Right cardiac atrium (tissue), 5 donors: ENCODE data around the gene NELFA. TPM values are rescaled to one million over a fixed set of nuclear protein-coding genes. Genes with fewer than 3 reads are reported as not detected.

ENCODE experiments used
- ATAC-seq, 2 donors: fragments of 200-7000 bp; cut with Tn5 transposase; one replicate each; pipeline versions ENCODE4 v1.8.0 to v1.9.1; 2020; ENCODE audit warnings: moderate library complexity in 2 of 2, mild to moderate bottlenecking in 1 of 2
- DNase-seq, 3 donors: peaks; one replicate each; pipeline ENCODE4 v3.0.0-alpha.2; 2020
- H3K27ac ChIP-seq: one replicate; pipeline ENCODE4 v1.5.1; 2013; ENCODE audit warnings: mild to moderate bottlenecking, low read length, control low read depth, moderate library complexity
- H3K27me3 ChIP-seq: one replicate; pipeline ENCODE4 v1.6.1; 2013; ENCODE audit not compliant: control insufficient read depth, insufficient read depth
- H3K4me1 ChIP-seq: one replicate; pipeline ENCODE4 v1.6.1; 2013; ENCODE audit warnings: low read length; ENCODE audit not compliant: control insufficient read depth, insufficient read depth
- H3K4me3 ChIP-seq: one replicate; pipeline ENCODE4 v1.5.1; 2013; ENCODE audit warnings: low read length, control low read depth
- H3K9me3 ChIP-seq: one replicate; pipeline ENCODE4 v1.6.1; 2013; ENCODE audit warnings: low read length; ENCODE audit not compliant: control insufficient read depth
- WGBS: extraction: QIAGEN DNeasy Blood & Tissue Kit; methylation state at CpG from one replicate; pipeline ENCODE4 v1.1.7; 2013; 5-methylcytosine and 5-hydroxymethylcytosine counted together
- intact Hi-C, 4 donors: fragments of 100-400 bp; cut with DNase I; formaldehyde crosslinking; loops; one replicate each; pipeline versions ENCODE4 v1.11.0 to v1.14.0; 2022 to 2023
- microRNA-seq, 2 donors: library from miRNA; unstranded; fragments of <30 nt; microRNA quantifications; one replicate each; pipeline ENCODE4 v1.2.0, GENCODE V29; 2020 to 2021
- polyA plus RNA-seq: library from polyadenylated mRNA; stranded (reverse); fragments of 200-250 nt; gene quantifications from one replicate; pipeline ENCODE4 v1.2.3, GENCODE V29; 2013
- total RNA-seq, 4 donors: library from RNA; stranded (reverse); fragmentation: NEBNext Ultra II Directional; extraction: Animal tissue kit (Norgen Biotek cat#: 25700); gene quantifications; one replicate each; pipeline ENCODE4 v1.2.1, GENCODE V29; 2021
- donor health status: healthy with polysubstance abuse.
- donor health status: DM: no; HTN: yes; CAD: no.
- donor health status: DM: no; HTN: no; CAD: no.
- donor health status: DM: no; HTN: yes; CAD: no; lungs with severe emphysema.
- donor health status: DM: yes; HTN: yes; CAD: no.

The NELFA gene
- total and polyA plus RNA-seq, 5 donors, result 11.2 to 14.9 (median 12.6) TPM

GRCh38 chr4:1945124-1945895, 63.5 kb downstream of the NELFA start:
- Histone ChIP-seq H3K4me1 (peaks cover 3% of the 10 kb centered on the region), H3K27me3 (no peaks in the 10 kb centered on the region), H3K4me3 (no peak overlapping the region), H3K9me3 (no peaks in the 10 kb centered on the region), H3K27ac (no peak overlapping the region)
- intact Hi-C loops, result no loop called here
- 72% methylated on average over 11 of the region's 11 CpGs for WGBS
- ATAC-seq (no peak), DNase-seq (no peak)

- Histone ChIP-seq H3K27me3 (no peaks in the 10 kb centered on the region), H3K4me3 (no peak overlapping the region), H3K27ac (no peak overlapping the region), H3K4me1 (peaks cover 3% of the 10 kb centered on the region), H3K9me3 (no peaks in the 10 kb centered on the region)
- intact Hi-C loops, result no loop called here
- DNase-seq (no peak), ATAC-seq (no peak)
- 94% methylated on average over 7 of the region's 7 CpGs for WGBS
Measured at GRCh38 chr4:1943928-1944327, 64.8 kb downstream of the NELFA start.

- no peaks in the 10 kb centered on the region for H3K27me3 ChIP-seq
- WGBS, result 88% methylated on average over 7 of the region's 7 CpGs
- ATAC-seq (peak; percentile 49 to 91), DNase-seq (peak in 1 of 3 donors; percentile 49)
- intact Hi-C loops, result no loop called here
- no peak overlapping the region for H3K4me3 ChIP-seq
- H3K27ac ChIP-seq, result no peak overlapping the region
- peaks cover 3% of the 10 kb centered on the region for H3K4me1 ChIP-seq
- H3K9me3 ChIP-seq, result no peaks in the 10 kb centered on the region
Measured at GRCh38 chr4:1940566-1940965, 68.2 kb downstream of the NELFA start.

GRCh38 chr4:1939664-1940509, 68.9 kb downstream of the NELFA start:
- intact Hi-C loops, result no loop called here
- WGBS, result 78% methylated on average over 11 of the region's 11 CpGs
- Histone ChIP-seq H3K9me3 (no peaks in the 10 kb centered on the region), H3K4me3 (no peak overlapping the region), H3K27me3 (no peaks in the 10 kb centered on the region), H3K4me1 (peaks cover 3% of the 10 kb centered on the region), H3K27ac (no peak overlapping the region)
- ATAC-seq (peak; percentile 69 to 86), DNase-seq (no peak)

GRCh38 chr4:1938027-1938426, 70.7 kb downstream of the NELFA start:
- intact Hi-C loops, result no loop called here
- H3K4me1 ChIP-seq, result peaks cover 3% of the 10 kb centered on the region
- 94% methylated on average over 8 of the region's 8 CpGs for WGBS
- no peak overlapping the region for H3K27ac ChIP-seq
- H3K27me3 ChIP-seq, result no peaks in the 10 kb centered on the region
- no peak overlapping the region for H3K4me3 ChIP-seq
- ATAC-seq (no peak), DNase-seq (no peak)
- H3K9me3 ChIP-seq, result no peaks in the 10 kb centered on the region

GRCh38 chr4:1937550-1937949, 71.2 kb downstream of the NELFA start:
- 95% methylated on average over 3 of the region's 3 CpGs for WGBS
- H3K4me3 ChIP-seq, result no peak overlapping the region
- no peak overlapping the region for H3K27ac ChIP-seq
- no peaks in the 10 kb centered on the region for H3K9me3 ChIP-seq
- H3K4me1 ChIP-seq, result peaks cover 3% of the 10 kb centered on the region
- no peaks in the 10 kb centered on the region for H3K27me3 ChIP-seq
- ATAC-seq (no peak), DNase-seq (no peak)
- intact Hi-C loops, result no loop called here

- no peak for DNase-seq
- 93% methylated on average over 3 of the region's 3 CpGs for WGBS
- no peaks in the 10 kb centered on the region for H3K27me3 ChIP-seq
- no peak overlapping the region for H3K27ac ChIP-seq
- no peak for ATAC-seq
- H3K9me3 ChIP-seq, result no peaks in the 10 kb centered on the region
- no peak overlapping the region for H3K4me3 ChIP-seq
- intact Hi-C loops, result no loop called here
- H3K4me1 ChIP-seq, result no peaks in the 10 kb centered on the region
Measured at GRCh38 chr4:1933700-1934099, 75.1 kb downstream of the NELFA start.

GRCh38 chr4:1932736-1933135, 76.0 kb downstream of the NELFA start:
- no peak overlapping the region for H3K27ac ChIP-seq
- no peaks in the 10 kb centered on the region for H3K9me3 ChIP-seq
- no peaks in the 10 kb centered on the region for H3K27me3 ChIP-seq
- DNase-seq (no peak), ATAC-seq (no peak)
- intact Hi-C loops, result no loop called here
- WGBS, result 97% methylated on average over 13 of the region's 13 CpGs
- H3K4me1 ChIP-seq, result no peaks in the 10 kb centered on the region
- H3K4me3 ChIP-seq, result no peak overlapping the region

Small RNA genes lying within 50 kb of the gene (microRNA-seq; reads per million reads assigned to microRNA genes)
- 0 to 0.54 reads per million in 2 donors for gene MIR943

Other genes with a start within 250 kb of the NELFA start
- 10 to 100 TPM in 1 of 4 donors, 1 to 10 TPM in 3; 6.4 to 17.5 (median 8.8) TPM for gene FGFR3, start 215.7 kb downstream of the NELFA start, total RNA-seq
- gene FGFR3, start 215.7 kb downstream of the NELFA start, polyA plus RNA-seq, result 4.5 TPM
- gene LETM1, start 152.8 kb downstream of the NELFA start, total RNA-seq, result 10 to 100 TPM; 36.2 to 41.7 (median 38.4) TPM
- 19.3 TPM for gene LETM1, start 152.8 kb downstream of the NELFA start, polyA plus RNA-seq
- 10 to 100 TPM; 44.4 to 52.0 (median 46.6) TPM for gene NSD2, start 137.6 kb downstream of the NELFA start, total RNA-seq
- 10.8 TPM for gene NSD2, start 137.6 kb downstream of the NELFA start, polyA plus RNA-seq
- 1 to 10 TPM; 2.9 to 5.2 (median 3.6) TPM for gene NAT8L, start 50.4 kb upstream of the NELFA start, total RNA-seq
- 2.8 TPM for gene NAT8L, start 50.4 kb upstream of the NELFA start, polyA plus RNA-seq
- gene HAUS3, start 233.1 kb upstream of the NELFA start, total RNA-seq, result 1 to 10 TPM; 6.1 to 8.9 (median 7.4) TPM
- gene HAUS3, start 233.1 kb upstream of the NELFA start, polyA plus RNA-seq, result 4.3 TPM
- 1 to 10 TPM; 3.5 to 5.9 (median 4.6) TPM for gene POLN, start 233.1 kb upstream of the NELFA start, total RNA-seq
- gene POLN, start 233.1 kb upstream of the NELFA start, polyA plus RNA-seq, result 1.5 TPM